CD1c-positive myeloid dendritic cell (primary cell): ENCODE data around the gene ALDH1A2.

Experiments used
- DNase-seq: peaks from one replicate; pipeline ENCODE4 v3.0.0-alpha.2; 2016; ENCODE audit errors: extremely low spot score

The ALDH1A2 gene

DNA sequence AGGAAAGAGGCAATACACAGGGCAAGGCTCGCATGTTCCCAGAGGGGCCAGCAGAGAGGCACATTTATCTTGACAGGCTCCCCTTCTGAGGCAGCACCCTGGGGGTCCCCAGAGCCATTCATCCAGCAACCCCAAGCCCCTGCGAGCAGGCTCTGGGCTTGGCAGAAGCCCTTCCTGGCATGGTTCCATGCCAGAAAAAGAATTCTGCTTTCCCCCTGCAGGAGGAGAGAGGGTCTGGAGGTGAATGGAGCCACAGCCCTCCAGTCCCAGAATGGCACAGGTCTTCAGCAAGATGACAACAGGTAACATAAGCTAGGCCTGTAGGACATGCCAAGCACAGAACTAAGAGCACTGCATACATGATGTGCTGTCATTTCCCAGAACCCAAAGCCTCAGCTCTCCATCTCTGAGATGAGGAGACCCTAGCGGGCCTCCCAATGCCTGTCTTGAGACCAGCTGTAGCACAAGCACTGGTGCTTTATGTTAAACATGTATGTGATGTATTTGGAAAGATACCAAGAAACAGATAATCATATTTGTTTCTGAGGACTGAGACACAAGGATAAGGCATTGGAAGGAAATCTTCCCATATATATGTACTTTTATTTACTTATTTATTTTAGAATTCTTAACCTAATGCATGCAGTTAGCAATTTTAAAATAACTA is 121.6 kb downstream of the ALDH1A2 start:
- DNase-seq: no peak

DNA sequence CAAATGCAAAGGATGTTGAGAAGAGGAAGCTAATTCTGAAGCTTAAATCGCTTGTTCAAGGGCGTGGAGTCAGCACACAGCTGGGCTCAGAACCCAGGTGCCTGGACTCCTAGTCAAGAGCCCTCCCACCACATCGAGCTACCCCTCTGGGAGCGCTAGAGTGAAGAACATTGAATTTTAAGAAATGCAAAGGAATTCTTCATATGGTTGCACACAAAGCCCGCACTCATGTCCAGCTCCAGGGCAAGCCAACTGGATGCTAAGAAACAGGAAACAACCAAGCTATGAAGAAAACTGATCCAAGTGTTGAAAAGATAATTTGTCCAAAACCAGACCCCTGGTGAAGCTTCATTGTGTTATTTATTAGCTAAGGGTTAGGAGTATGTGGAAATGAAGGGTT is 122.3 kb downstream of the ALDH1A2 start:
- no peak for DNase-seq

DNA sequence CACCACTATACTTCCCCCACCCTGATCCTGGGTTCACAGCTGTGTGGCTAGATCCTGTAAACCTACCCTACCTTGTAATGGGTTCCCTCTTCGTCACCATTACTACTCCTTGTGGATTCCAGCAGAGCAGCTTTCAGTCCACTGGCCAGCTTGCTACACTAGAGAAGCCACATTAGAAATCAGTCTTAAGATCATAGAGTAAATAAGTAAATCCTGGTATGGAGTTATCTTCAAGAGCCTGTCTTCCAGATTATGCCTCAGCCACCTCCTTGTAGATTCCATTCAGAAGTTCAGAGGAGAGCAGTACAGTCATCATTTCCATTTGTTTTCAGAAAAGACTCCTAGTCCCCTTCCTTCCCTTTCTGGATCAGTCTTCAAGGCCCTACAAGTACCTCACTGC is 123.7 kb downstream of the ALDH1A2 start:
- no peak for DNase-seq

DNA sequence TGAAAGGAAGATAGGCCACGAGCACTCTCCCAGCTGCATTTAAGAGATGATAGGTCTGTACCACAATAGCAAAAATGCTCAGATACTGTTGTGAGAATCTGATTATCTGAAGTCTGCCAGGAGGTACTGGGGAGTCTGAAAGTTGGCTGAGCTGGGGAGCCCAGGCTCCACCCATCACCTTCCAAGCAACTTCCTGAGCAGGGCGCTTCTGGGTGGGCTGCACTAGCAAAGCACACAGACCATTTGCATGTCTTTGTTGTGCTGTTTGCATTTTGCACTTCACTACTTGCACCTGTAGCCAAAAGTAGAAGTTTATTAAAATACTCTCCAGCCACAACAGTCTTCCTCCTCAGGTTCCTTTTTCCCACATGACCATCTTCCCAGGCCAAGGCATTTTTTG is 133.2 kb downstream of the ALDH1A2 start:
- DNase-seq: no peak

DNA sequence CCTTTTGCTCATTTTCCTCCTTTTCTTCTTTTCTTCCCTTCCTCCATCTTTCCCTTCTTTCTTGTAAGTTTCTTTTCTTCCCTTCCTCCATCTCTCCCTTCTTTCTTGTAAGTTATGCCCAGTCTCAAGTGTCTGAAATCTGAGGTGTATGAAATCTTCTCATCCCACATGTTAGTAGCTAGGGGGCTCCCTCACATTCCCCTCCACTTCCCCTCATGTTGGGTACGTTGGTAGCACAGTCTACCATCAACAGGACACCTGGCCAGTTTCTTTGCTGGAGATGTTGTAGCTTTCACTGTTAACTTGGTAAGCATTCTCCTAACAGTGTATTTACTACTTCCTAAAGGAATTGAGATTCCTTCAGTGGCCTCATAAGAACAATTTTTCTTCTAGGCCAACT is 133.9 kb downstream of the ALDH1A2 start:
- no peak for DNase-seq

DNA sequence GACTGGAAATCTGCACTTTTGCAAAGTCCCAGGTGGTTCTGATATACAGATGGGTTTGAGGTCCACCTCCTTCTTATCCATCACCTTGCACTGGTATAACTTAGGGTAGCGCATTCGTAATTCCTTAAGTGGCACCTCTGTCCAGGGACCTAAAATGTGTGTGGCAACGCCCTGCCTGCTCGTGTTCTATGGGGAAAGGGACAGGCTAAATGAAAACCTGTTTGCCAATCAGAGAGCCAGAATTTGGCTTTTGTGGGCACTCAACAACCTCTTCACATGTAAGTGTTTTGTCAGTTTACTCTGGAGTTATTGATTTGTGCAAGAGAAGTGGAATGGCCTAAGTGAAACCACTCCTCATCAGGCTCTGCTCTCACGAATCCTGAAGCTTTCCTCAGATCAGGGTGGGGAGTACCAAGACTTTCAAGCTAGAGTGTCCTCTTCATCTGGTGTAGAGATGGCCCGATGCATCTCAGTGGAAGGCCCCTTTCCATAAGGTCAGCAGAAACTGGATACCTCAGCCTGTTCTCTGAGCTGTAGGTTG is 138.3 kb downstream of the ALDH1A2 start:
- DNase-seq: no peak

DNA sequence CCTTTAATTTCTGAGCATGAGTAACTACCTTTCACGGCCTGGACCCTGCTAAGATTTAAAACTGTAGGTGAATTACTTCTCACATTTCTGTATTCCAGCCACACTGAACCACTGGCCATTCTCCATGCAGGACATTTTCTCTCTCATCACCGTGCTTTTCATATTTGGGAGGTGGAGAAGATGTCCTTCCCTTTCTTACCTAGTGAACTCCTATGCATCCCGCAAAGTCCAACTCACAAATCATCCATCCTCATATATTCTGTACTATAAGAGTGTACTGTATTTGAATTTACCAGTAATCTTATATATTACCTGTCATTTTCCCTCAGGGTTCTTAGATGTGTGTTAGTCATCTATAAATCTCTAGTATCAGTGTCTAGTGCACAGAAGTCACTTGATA is 139.9 kb downstream of the ALDH1A2 start:
- DNase-seq: no peak

DNA sequence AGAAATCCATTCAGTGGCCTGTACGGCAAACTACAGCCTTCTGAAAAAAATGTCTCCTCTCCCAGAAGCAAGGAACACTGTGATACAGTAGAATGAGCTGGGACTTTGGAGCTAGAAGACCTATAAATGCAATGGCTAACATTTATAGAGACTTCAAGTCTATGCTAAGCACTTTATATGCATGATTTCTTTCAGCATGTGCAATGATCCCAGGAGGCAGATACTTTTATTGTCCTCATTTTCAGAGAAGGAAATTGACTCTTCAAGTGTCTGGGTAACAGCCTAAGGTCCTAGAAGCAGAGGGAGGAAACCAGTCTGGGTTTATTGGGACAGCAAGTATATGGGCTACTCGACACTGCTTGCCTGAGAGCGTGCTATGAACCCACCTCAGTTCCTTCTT is 140.9 kb downstream of the ALDH1A2 start:
- DNase-seq: no peak

DNA sequence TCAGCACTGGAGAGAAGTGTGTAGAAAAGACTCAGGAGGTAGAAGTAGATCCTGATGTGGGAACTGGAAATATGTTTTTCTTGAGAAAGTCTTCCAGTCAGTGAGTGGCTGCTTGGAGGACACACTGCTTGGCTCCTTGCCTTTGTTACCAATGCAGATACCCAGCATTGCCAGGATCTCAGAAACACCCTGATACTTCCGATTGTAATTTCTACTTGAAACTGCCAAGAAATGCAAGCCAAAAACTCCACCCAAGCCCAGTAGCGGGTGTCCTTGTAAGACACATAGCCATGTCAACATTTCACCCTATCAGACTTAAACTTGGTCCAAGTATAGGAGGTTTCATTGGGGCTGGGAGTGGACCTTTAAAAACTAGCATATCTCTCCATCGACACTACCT is 141.8 kb downstream of the ALDH1A2 start:
- no peak for DNase-seq

DNA sequence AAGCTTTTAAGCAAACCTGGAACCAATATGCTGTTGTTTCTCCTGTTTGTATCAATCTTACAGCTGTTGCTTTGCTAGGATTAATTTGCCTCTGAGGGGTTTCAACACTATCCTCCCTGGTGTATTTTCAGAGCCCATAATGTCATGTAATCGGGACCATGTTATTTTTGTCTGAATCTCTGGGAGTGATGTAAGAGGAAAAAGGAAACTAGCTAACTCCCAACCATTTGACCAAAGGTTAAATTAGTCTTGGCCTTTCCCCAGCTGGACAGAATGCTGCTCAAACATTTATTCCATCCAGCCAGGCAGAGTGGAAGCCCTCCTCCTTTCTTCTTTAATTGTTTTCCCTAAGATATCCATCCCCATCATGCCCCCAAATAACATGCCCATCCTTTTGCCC is 142.2 kb downstream of the ALDH1A2 start:
- DNase-seq: no peak

DNA sequence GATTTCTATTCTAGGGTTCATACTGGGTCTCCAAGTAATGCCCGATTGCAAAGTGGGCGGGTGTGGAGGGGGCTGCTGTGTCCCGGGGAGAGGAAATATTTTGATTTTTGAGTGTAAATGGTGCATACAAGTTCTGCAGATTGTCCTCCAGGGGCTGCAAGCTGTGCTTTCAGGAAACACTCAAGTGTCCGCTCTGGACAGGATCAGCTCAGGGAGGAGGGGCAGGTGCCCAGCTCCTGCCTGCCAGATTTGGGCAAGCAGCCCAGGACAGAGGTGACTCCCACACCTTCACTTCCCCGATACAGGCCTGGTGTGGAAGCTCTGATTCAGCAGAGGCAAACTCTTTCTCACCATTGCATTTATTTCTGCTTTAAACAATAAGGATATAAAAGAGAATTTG is 142.7 kb downstream of the ALDH1A2 start:
- DNase-seq: no peak

DNA sequence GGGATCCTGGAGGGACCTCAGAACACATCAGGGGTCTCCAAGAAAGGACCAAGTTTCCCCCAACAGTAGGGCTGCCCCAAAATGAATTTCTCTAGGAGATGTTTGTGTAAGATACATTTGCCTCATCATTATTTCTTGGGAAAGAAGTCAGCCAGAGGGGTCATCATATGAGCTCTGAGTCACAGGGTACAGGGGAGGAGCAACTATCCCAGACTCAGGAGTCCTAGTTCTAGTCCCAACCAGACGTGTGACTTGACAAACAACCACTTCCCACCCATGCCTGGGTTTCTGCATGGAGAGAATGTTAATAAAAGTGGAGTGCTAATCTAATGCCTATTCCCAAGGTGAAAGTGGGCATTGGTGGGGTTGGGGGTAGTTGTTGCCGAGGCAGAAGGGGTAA is 144.1 kb downstream of the ALDH1A2 start:
- DNase-seq: no peak

DNA sequence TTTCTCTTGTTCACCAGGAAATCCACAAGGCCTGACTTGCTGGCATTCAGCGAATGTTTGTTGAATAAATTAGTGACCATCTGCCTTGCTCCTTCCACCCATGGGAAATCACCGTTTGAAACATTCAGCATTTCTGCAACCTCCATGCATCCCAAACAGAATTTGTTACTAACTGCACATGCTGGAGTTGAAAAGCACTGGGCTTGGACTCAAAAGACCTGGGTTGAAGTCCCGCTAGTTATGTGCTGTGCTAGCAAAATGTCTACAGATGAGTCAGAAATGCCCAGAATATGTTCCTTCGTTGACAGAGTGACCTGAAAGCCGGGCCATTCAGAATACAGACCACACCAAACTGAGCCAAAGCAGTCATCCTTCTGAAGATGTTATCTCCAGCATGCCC is 144.6 kb downstream of the ALDH1A2 start:
- DNase-seq: no peak

DNA sequence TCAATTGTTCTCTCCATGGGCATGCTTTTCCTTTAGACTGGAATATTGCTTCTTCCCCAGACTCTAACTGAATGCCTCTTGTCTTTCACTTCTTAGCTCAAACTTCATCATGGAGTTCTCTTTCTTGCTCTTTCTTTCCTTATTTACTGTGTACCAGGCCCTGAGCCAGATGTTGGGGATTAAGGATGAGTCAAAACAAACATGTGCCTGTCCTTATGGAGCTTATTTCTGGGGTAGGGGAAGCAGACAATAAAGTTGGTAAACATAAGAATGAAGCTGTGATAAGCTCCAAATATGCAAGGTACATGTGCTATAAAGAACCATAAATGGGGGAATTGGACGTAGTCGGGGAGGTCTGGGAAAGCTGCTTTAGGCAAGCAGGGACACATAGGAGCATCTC is 145.8 kb downstream of the ALDH1A2 start:
- DNase-seq: no peak

DNA sequence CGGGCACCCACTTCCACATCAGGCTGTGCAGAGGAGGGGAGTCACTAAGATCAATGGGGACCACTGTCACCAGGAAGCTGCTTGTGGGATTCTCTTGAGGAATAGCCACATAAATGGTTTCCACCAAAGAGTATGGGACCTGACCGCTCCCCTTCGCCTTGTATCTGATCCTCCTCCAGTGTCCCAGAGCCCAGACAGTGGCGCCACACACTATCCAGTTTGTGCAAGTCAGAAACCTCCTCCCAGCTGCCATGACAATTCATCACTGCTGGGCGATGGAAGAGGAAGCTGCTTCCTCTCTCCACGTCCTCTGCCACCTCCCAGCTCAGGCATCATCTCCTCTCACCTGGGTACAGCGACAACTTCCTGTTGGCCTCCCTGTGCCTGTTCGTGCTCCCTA is 147.5 kb downstream of the ALDH1A2 start:
- no peak for DNase-seq

DNA sequence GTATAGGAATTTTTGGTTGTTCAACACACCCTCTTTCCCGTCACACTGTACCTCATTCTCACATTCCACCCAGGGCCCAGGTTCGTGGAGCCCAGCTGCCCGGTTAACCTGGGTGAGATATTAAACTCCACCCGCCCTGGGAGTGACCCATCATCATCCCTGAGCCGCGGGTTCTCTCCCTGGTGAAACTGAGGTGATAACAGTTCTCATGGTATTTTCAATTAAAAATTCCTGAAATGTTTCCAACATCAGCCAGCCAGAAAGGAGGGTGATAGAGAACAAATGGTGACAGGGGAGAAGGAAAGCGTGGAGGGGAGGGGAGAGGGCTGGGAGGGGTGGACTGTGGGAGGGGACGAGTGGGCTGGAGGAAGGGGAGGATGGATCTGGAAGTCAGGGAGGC is 148.8 kb downstream of the ALDH1A2 start:
- no peak for DNase-seq

DNA sequence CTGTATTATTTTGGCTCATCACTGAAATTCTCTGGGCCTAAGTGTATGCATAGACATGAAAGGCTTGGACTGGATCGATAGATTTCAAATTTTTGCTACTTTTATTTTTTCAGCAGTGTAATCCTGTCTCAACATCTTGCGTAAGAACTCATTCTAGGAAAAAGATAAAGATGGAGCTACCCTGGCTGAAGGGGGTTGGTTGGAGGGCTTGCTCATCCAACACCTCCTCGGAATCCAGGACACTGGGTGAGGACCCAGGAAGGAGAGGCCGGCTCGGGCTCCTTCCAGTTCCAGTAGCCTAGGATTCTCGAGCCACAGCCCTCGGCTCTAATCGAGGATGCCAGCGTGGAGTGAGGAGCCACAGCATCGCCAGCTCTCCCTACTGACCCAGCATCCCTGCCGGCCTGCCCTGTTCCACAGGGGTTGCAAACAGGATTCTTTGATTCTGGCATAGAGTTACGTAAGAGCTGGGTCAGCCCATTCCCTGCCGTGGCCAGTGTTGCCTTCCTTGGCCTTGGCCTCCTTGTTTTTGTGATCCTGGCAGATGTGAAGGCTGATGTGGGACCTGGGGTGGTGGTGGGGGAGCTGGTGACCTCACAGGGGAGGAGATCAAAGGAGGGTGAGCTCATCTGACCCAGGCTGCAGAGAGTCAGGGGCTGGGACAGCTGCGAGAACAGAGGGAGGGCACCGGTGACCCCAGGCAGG is 149.5 kb downstream of the ALDH1A2 start:
- no peak for DNase-seq

DNA sequence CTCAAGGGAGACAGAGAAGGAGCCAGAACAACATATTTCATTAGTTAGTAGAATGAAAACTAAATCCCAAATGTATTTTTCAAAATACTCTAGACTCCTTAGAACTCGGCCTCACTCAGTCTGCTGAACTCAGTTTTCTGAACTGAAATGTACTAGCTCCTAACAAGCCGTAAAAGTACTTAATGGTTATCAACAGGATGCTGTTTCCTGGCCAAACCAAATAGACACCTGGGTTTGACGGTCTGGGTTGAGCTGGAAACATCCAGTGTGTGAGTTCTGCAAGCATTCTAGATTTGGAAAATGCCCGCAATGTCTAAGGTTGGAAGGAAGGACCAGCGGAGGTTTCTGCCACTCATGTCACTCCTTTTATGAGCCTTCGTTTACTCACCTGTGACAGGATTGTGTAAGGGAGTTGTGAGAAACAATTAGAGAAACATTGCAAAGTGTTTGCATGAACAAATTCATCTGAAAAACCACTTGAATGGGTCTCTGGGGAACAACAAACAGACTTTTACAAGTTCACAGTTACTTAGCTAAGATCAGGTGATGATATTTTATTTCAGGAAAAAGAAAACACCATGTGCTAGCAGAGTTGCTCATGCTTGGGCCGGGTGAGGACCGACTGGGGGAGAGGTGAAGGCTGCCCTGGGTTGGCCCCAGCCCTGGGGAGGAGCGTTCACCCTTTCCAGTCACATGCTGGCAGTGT is 151.0 kb downstream of the ALDH1A2 start:
- no peak for DNase-seq

DNA sequence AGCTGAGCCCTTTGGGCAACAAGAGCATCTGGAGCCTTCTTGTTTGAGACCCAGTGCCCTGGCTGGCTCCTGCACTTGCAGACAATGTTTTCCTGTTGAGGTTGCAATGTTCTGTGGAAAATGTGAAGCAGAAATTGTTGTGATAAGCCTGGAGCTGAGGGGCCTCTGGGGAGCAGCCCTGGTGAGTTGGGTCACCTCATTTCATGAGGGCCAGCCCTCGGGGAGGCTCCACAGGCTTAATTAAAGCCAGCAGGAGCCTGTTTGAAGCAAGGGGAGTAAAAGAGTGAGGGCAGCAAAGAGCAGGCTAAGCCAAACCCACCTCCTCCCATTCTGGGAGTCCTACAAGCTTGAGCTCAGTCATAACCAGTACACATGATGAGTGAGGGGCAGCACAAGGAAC is 154.3 kb downstream of the ALDH1A2 start:
- no peak for DNase-seq

DNA sequence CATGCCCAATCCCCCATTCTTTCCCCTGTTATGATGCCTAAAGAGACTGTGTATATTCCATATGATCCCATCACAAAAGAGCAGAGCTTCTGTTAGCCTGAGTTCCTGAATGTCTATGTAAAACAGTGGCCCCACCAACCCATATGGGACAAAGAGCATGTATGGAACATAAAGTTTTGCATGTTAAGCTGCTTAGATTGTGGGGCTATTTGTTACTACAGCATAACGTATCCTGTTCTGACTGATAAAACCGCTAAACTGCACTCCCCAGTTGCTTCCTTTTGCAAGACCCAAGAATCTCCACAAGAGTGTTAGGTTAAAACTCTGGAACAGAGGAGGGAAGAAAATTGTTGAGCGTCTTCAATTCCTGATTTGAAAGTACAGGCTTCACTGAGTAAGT is 154.8 kb downstream of the ALDH1A2 start:
- no peak for DNase-seq

DNA sequence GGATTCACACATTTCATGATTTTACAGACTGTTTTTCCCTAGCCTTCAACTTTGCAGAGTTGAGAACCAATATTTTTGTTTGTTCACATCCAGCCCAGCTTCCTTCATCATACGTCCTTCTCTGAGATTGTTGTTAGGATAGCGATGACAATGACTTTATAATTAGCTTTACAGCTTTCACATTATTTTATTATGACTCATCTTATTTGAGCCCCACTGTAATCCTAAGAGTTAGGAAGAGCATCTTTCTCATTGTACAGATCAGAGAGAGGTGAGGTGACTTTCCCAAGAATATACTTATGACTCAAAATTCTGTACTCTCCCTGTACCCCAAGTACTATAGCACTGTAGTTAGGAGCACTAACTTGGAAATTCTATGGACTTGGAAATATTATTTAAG is 156.1 kb downstream of the ALDH1A2 start:
- no peak for DNase-seq

DNA sequence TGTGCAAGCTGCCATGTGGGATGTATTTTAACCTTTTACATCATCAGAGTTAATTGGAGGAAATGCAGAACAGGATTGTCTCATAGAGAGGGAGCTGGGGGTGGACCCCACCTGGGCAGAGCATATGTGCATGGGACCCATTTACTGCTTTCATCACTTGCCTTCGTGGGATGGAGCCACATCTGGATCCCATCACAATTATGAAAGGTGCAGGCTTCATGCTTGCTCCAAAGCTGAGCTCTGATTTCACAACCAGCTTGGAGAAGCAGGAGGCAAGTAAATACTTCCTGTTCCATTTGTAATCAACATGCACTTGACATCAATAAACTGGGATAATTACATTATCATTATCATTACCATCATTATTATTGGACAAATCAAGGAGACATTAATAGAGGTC is 161.9 kb downstream of the ALDH1A2 start:
- no peak for DNase-seq
